AG04449 (cell line): ENCODE results near the gene TMEM74B.

Experiments
- CTCF ChIA-PET: fragments of 350-600 bp; formaldehyde crosslinking; extraction: SDS; loops from one replicate; lab custom pipeline; 2021; ENCODE audit warnings: antibody characterized with exemption; lab: Yijun Ruan, JAX
- POLR2A ChIA-PET: fragments of 400-600, 350-600 bp; formaldehyde crosslinking; extraction: SDS; loops from one replicate; lab custom pipeline; 2020; ENCODE audit warnings: antibody characterized with exemption, inconsistent platforms; lab: Yijun Ruan, JAX
- DNase-seq: peaks from one replicate; pipeline ENCODE4 v3.0.0-alpha.2; 2010; ENCODE audit warnings: low read depth, low spot score
- H3K4me3 ChIP-seq: 2 replicates; pipeline ENCODE4 v1.5.1; 2011; ENCODE audit warnings: low read depth, mild to moderate bottlenecking, control low read depth, low read length
- TF ChIP-seq, protein P1 (sequence below): IDR thresholded peaks from one replicate; pipeline ENCODE4 v1.5.1; 2011; ENCODE audit warnings: mild to moderate bottlenecking, moderate library complexity, low read length, control low read depth, inconsistent platforms; ENCODE audit not compliant: insufficient read depth; ENCODE audit errors: missing control alignments

The TMEM74B gene

GRCh38 chr20:1178103-1178502, 6.7 kb downstream of the TMEM74B start:
- ChIA-PET CTCF (interaction anchor here (0.5 to 3.3 kb wide), 4 partner anchors 10 to 1278 kb away, joined by 3 to 9 read pairs (median 5); no protein-coding TSS in a partner anchor), POLR2A (no interaction called here)
- H3K4me3 ChIP-seq: no peak overlapping the region
- TF ChIP-seq, protein P1, sequence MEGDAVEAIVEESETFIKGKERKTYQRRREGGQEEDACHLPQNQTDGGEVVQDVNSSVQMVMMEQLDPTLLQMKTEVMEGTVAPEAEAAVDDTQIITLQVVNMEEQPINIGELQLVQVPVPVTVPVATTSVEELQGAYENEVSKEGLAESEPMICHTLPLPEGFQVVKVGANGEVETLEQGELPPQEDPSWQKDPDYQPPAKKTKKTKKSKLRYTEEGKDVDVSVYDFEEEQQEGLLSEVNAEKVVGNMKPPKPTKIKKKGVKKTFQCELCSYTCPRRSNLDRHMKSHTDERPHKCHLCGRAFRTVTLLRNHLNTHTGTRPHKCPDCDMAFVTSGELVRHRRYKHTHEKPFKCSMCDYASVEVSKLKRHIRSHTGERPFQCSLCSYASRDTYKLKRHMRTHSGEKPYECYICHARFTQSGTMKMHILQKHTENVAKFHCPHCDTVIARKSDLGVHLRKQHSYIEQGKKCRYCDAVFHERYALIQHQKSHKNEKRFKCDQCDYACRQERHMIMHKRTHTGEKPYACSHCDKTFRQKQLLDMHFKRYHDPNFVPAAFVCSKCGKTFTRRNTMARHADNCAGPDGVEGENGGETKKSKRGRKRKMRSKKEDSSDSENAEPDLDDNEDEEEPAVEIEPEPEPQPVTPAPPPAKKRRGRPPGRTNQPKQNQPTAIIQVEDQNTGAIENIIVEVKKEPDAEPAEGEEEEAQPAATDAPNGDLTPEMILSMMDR: no peak
- no peak for DNase-seq

DNA sequence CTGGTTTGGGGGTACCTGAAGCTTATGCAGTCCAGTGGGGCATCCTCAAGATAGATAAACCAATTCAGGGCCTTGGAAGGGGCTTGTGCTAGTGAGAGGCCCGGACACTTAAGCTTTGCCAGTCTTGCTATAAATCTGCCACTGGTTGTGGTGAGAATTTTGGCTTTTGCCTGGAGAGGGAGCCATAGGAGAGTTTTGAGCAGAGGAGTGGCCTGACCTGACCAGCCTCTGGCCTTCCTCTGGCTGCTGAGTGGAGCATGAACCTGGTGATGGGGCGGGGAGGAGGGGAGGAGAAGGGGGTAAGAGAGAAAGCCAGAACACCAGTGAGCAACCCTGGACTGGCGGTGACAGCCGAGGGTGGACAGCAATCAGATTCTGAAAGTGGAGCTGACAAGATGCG, 7.1 kb downstream of the TMEM74B start:
- TF ChIP-seq, protein P1: no peak
- ChIA-PET POLR2A (no interaction called here), CTCF (interaction anchor here (0.9 to 3.3 kb wide), 3 partner anchors 10 to 259 kb away, joined by 3 to 9 read pairs (median 6); no protein-coding TSS in a partner anchor)
- no peak for DNase-seq
- H3K4me3 ChIP-seq: no peak overlapping the region

- POLR2A ChIA-PET: no interaction called here
- TF ChIP-seq, protein P1: no peak
- DNase-seq: no peak
- CTCF ChIA-PET: interaction anchor here (1.2 kb wide), 1 partner anchor 38 kb away, joined by 4 read pairs; no protein-coding TSS in a partner anchor
- no peak overlapping the region for H3K4me3 ChIP-seq
Measured at GRCh38 chr20:1174787-1175186, 10.0 kb downstream of the TMEM74B start.

- TF ChIP-seq, protein P1: no peak
- no peak overlapping the region for H3K4me3 ChIP-seq
- POLR2A ChIA-PET: no interaction called here
- DNase-seq: no peak
- CTCF ChIA-PET: no interaction called here
Measured at GRCh38 chr20:1173698-1174097, 11.1 kb downstream of the TMEM74B start.

- ChIA-PET POLR2A (interaction anchor here (1.0 kb wide), 1 partner anchor 19 kb away, joined by 3 read pairs; no protein-coding TSS in a partner anchor), CTCF (interaction anchor here (1.1 kb wide), 1 partner anchor 63 kb away, joined by 3 read pairs; no protein-coding TSS in a partner anchor)
- TF ChIP-seq, protein P1: no peak
- H3K4me3 ChIP-seq: no peak overlapping the region
- no peak for DNase-seq
Measured at GRCh38 chr20:1171461-1172093, 13.2 kb downstream of the TMEM74B start.

DNA sequence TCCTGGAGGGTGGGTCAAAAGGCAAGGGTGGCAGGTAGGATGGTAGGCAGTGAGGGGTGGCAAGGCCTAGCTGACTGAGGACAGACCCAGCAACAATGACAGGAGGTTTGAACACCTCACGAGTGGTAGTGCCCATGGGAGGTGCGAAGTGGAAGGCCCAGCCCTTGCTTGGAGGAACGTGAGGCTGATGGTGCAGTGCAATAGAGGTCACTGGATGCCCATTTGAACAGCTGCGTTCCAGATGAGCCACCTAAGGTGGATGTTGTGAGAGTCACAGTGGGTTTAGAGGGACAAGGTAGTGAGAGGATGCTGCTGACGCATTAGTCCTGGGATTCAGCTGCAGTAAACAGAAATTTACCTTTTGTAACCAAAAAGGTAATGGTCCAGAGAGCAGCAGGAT, 15.6 kb downstream of the TMEM74B start:
- ChIA-PET POLR2A (no interaction called here), CTCF (interaction anchor here (0.5 kb wide), 1 partner anchor 19 kb away, joined by 3 read pairs; no protein-coding TSS in a partner anchor)
- TF ChIP-seq, protein P1: no peak
- H3K4me3 ChIP-seq: no peak overlapping the region
- DNase-seq: no peak
